ENCODE data around the gene SERPINB1. TPM values are rescaled to one million over a fixed set of nuclear protein-coding genes. Genes with fewer than 3 reads are reported as not detected.
"Not testable (repeated sequence)": the region's sequence is repeated elsewhere in the genome, so short reads cannot be mapped to it uniquely, and the experiment has no call there.

SERPINB1 gene
- total and polyA plus RNA-seq, 12 donors: 16.3 to 73.7 (median 21.2) TPM

- intact Hi-C loops (cut with DNase I): no loop called here
- Histone ChIP-seq H3K36me3 (no peaks in the 10 kb centered on the region), H3K27ac (no peak overlapping the region), H3K4me1 (peaks cover 3 to 60% (median 38%) of the 10 kb centered on the region in 9 donors), H3K27me3 (no peaks in the 10 kb centered on the region), H3K4me3 (no peak overlapping the region), H3K9me3 (no peaks in the 10 kb centered on the region)
- ATAC-seq: no peak
- WGBS, 2 donors: 65 to 69% methylated on average over 6 of the region's 6 CpGs
- no peak for DNase-seq
- no peak for TF ChIP-seq CTCF (IDR thresholded peaks at IDR 0.05)
These were observed 37.1 kb downstream of the SERPINB1 start for GRCh38 chr6:2804516-2804915.

GRCh38 chr6:2803731-2804429 is 37.8 kb downstream of the SERPINB1 start:
- DNase-seq (no peak), ATAC-seq (no peak)
- intact Hi-C loops (cut with DNase I): no loop called here
- Histone ChIP-seq H3K27ac (no peak overlapping the region), H3K4me3 (no peak overlapping the region), H3K27me3 (no peaks in the 10 kb centered on the region), H3K9me3 (no peaks in the 10 kb centered on the region), H3K36me3 (no peaks in the 10 kb centered on the region), H3K4me1 (peaks cover 3 to 57% (median 38%) of the 10 kb centered on the region in 9 donors)
- TF ChIP-seq CTCF (IDR thresholded peaks at IDR 0.05): no peak
- WGBS, 2 donors: 83 to 84% methylated on average over 7 of the region's 7 CpGs

GRCh38 chr6:2802521-2803060 is 39.1 kb downstream of the SERPINB1 start:
- intact Hi-C loops (cut with DNase I): no loop called here
- DNase-seq (no peak), ATAC-seq (no peak)
- H3K4me3 ChIP-seq: no peak overlapping the region
- no peaks in the 10 kb centered on the region for H3K27me3 ChIP-seq
- H3K27ac ChIP-seq: no peak overlapping the region
- 95 to 96% methylated on average over 8 of the region's 8 CpGs for WGBS, 2 donors
- peaks cover 3 to 44% (median 26%) of the 10 kb centered on the region in 9 donors for H3K4me1 ChIP-seq
- no peaks in the 10 kb centered on the region for H3K36me3 ChIP-seq
- H3K9me3 ChIP-seq: no peaks in the 10 kb centered on the region
- no peak for TF ChIP-seq CTCF (IDR thresholded peaks at IDR 0.05)

GRCh38 chr6:2801687-2802086 is 40.0 kb downstream of the SERPINB1 start:
- H3K27ac ChIP-seq; H3K27me3 ChIP-seq; intact Hi-C loops (cut with DNase I); H3K9me3 ChIP-seq; DNase-seq; ATAC-seq; H3K4me3 ChIP-seq; H3K36me3 ChIP-seq: not testable (repeated sequence)
- H3K4me1 ChIP-seq: peaks cover 3 to 39% (median 19%) of the 10 kb centered on the region in 9 donors
- WGBS, 2 donors: 79 to 97% methylated on average over 2 of the region's 4 CpGs
